ENCODE results near the gene TRPM5. TPM values are rescaled to one million over a fixed set of nuclear protein-coding genes. Genes with fewer than 3 reads are reported as not detected.

TRPM5 gene
- polyA plus RNA-seq, 1 donor from 2014 or later, result not detected

- Mint-ChIP-seq H3K27ac (no peak overlapping the region), H3K4me1 (peaks cover 0 to 17% (median 7%) of the 10 kb centered on the region in 3 donors), H3K27me3 (no peaks in the 10 kb centered on the region), H3K4me3 (no peak overlapping the region), H3K36me3 (peaks cover 16% of the 10 kb centered on the region), H3K9me3 (peaks cover 10 to 18% (median 15%) of the 10 kb centered on the region in 3 donors)
These were observed 31.0 kb upstream of the TRPM5 start for GRCh38 chr11:2475136-2475918.

GRCh38 chr11:2474059-2474901, 30.0 kb upstream of the TRPM5 start:
- H3K27me3 Mint-ChIP-seq, result no peaks in the 10 kb centered on the region
- H3K36me3 Mint-ChIP-seq, result peaks cover 12% of the 10 kb centered on the region
- H3K9me3 Mint-ChIP-seq, result peaks cover 2 to 11% (median 7%) of the 10 kb centered on the region in 3 donors
- H3K4me1 Mint-ChIP-seq, result peaks cover 0 to 15% (median 7%) of the 10 kb centered on the region in 3 donors
- H3K4me3 Mint-ChIP-seq, result no peak overlapping the region
- no peak overlapping the region for H3K27ac Mint-ChIP-seq

GRCh38 chr11:2473361-2474058, 29.2 kb upstream of the TRPM5 start:
- Mint-ChIP-seq H3K27me3 (no peaks in the 10 kb centered on the region), H3K4me1 (peaks cover 0 to 18% (median 8%) of the 10 kb centered on the region in 3 donors), H3K9me3 (peaks cover 0 to 9% (median 7%) of the 10 kb centered on the region in 3 donors), H3K4me3 (no peak overlapping the region), H3K27ac (no peak overlapping the region), H3K36me3 (peaks cover 12% of the 10 kb centered on the region)

GRCh38 chr11:2472428-2473186, 28.3 kb upstream of the TRPM5 start:
- peaks cover under 1 to 19% (median 8%) of the 10 kb centered on the region in 3 donors for H3K4me1 Mint-ChIP-seq

GRCh38 chr11:2471804-2472096, 27.4 kb upstream of the TRPM5 start:
- Mint-ChIP-seq H3K36me3 (peaks cover 1% of the 10 kb centered on the region), H3K4me3 (no peak overlapping the region), H3K27ac (no peak overlapping the region), H3K4me1 (peaks cover 5 to 26% (median 14%) of the 10 kb centered on the region in 3 donors), H3K9me3 (peaks cover 0 to 1% (median 0%) of the 10 kb centered on the region in 3 donors), H3K27me3 (no peaks in the 10 kb centered on the region)

More at GRCh38 chr11:2472428-2473186, 28.3 kb upstream of the TRPM5 start:
- peaks cover 5% of the 10 kb centered on the region for H3K36me3 Mint-ChIP-seq
- H3K4me3 Mint-ChIP-seq, result no peak overlapping the region
- H3K27me3 Mint-ChIP-seq, result no peaks in the 10 kb centered on the region
- H3K9me3 Mint-ChIP-seq, result peaks cover 0 to 2% (median 0%) of the 10 kb centered on the region in 3 donors
- no peak overlapping the region for H3K27ac Mint-ChIP-seq

GRCh38 chr11:2471048-2471803, 26.9 kb upstream of the TRPM5 start:
- peaks cover 2% of the 10 kb centered on the region for H3K27me3 Mint-ChIP-seq
- no peak overlapping the region for H3K27ac Mint-ChIP-seq
- H3K4me3 Mint-ChIP-seq, result no peak overlapping the region
- peaks cover 0 to 1% (median 0%) of the 10 kb centered on the region in 3 donors for H3K9me3 Mint-ChIP-seq
- H3K36me3 Mint-ChIP-seq, result peaks cover 1% of the 10 kb centered on the region
- H3K4me1 Mint-ChIP-seq, result peaks cover 5 to 32% (median 17%) of the 10 kb centered on the region in 3 donors

- H3K27ac Mint-ChIP-seq, result no peak overlapping the region
- no peaks in the 10 kb centered on the region for H3K36me3 Mint-ChIP-seq
- H3K4me1 Mint-ChIP-seq, result peaks cover 5 to 32% (median 17%) of the 10 kb centered on the region in 3 donors
- H3K9me3 Mint-ChIP-seq, result peaks cover 0 to 1% (median 0%) of the 10 kb centered on the region in 3 donors
- peaks cover 2% of the 10 kb centered on the region for H3K27me3 Mint-ChIP-seq
- H3K4me3 Mint-ChIP-seq, result no peak overlapping the region
These were observed 26.2 kb upstream of the TRPM5 start for GRCh38 chr11:2470495-2470894.

GRCh38 chr11:2468363-2469235, 24.3 kb upstream of the TRPM5 start:
- Mint-ChIP-seq H3K27me3 (peaks cover 2% of the 10 kb centered on the region), H3K4me1 (peaks cover 5 to 35% (median 13%) of the 10 kb centered on the region in 3 donors), H3K27ac (no peak overlapping the region), H3K4me3 (peak overlapping the region in 1 of 4 donors; percentile 79), H3K9me3 (peaks cover 0 to 1% (median 0%) of the 10 kb centered on the region in 3 donors), H3K36me3 (no peaks in the 10 kb centered on the region)

GRCh38 chr11:2467695-2468055, 23.4 kb upstream of the TRPM5 start:
- Mint-ChIP-seq H3K27ac (no peak overlapping the region), H3K27me3 (peaks cover 2% of the 10 kb centered on the region), H3K4me1 (peaks cover 5 to 39% (median 13%) of the 10 kb centered on the region in 3 donors)

GRCh38 chr11:2466869-2467694, 22.8 kb upstream of the TRPM5 start:
- Mint-ChIP-seq H3K9me3 (no peaks in the 10 kb centered on the region), H3K27me3 (peaks cover 2% of the 10 kb centered on the region), H3K27ac (no peak overlapping the region), H3K36me3 (no peaks in the 10 kb centered on the region), H3K4me1 (peaks cover 5 to 37% (median 14%) of the 10 kb centered on the region in 3 donors), H3K4me3 (peak overlapping the region; percentile 21 to 85 (median 60))

More at GRCh38 chr11:2467695-2468055, 23.4 kb upstream of the TRPM5 start:
- H3K4me3 Mint-ChIP-seq, result peak overlapping the region in 1 of 4 donors; percentile 81
- H3K36me3 Mint-ChIP-seq, result no peaks in the 10 kb centered on the region
- no peaks in the 10 kb centered on the region for H3K9me3 Mint-ChIP-seq

- no peaks in the 10 kb centered on the region for H3K9me3 Mint-ChIP-seq
- peaks cover 5 to 33% (median 15%) of the 10 kb centered on the region in 3 donors for H3K4me1 Mint-ChIP-seq
- peak overlapping the region in 2 of 3 donors; percentile 48 to 78 for H3K27ac Mint-ChIP-seq
These were observed 21.9 kb upstream of the TRPM5 start for GRCh38 chr11:2466069-2466801.

More at GRCh38 chr11:2466069-2466801, 21.9 kb upstream of the TRPM5 start:
- H3K27me3 Mint-ChIP-seq, result peaks cover 2% of the 10 kb centered on the region
- H3K4me3 Mint-ChIP-seq, result peak overlapping the region in 2 of 4 donors; percentile 38 to 85
- no peaks in the 10 kb centered on the region for H3K36me3 Mint-ChIP-seq
